Stomach smooth muscle (tissue), 2 donors: ENCODE measurements around the gene TMCC1.
A peak's percentile ranks its signal among the peaks of the same experiment; 100 is the strongest.

Experiments used
- H3K27ac ChIP-seq: one replicate; pipeline ENCODE4 v1.7.0; 2013; ENCODE audit warnings: mild to moderate bottlenecking, low read length, inconsistent platforms
- H3K27me3 ChIP-seq, 2 donors: one replicate each; pipeline ENCODE4 v1.7.0; 2013; ENCODE audit warnings: low read length in 2 of 2; ENCODE audit not compliant: insufficient read depth in 2 of 2, control insufficient read depth in 1 of 2
- H3K36me3 ChIP-seq, 2 donors: one replicate each; pipeline ENCODE4 v1.7.0; 2013; ENCODE audit warnings: low read length in 2 of 2; ENCODE audit not compliant: control insufficient read depth in 2 of 2, insufficient read depth in 2 of 2
- H3K4me1 ChIP-seq: one replicate; pipeline ENCODE4 v1.7.0; 2013; ENCODE audit warnings: low read length; ENCODE audit not compliant: control insufficient read depth, insufficient read depth
- H3K4me3 ChIP-seq, 2 donors: one replicate each; pipeline ENCODE4 v1.7.0; 2013; ENCODE audit warnings: low read length in 2 of 2
- H3K9ac ChIP-seq, 2 donors: one replicate each; pipeline ENCODE4 v1.7.0; 2013; ENCODE audit warnings: low read length in 2 of 2, mild to moderate bottlenecking in 1 of 2
- H3K9me3 ChIP-seq, 2 donors: one replicate each; pipeline ENCODE4 v1.7.0; 2013; ENCODE audit warnings: low read length in 2 of 2; ENCODE audit not compliant: control insufficient read depth in 2 of 2
- donor health status: healthy.
- donor health status: Pancreatic carcinoma.

The TMCC1 gene

GRCh38 chr3:129812589-129812988 lies 80.9 kb downstream of the TMCC1 start:
- H3K27ac ChIP-seq = no peak overlapping the region
- H3K27me3 ChIP-seq = no peaks in the 10 kb centered on the region
- no peaks in the 10 kb centered on the region for H3K36me3 ChIP-seq
- no peaks in the 10 kb centered on the region for H3K4me1 ChIP-seq
- H3K4me3 ChIP-seq = no peak overlapping the region
- no peaks in the 10 kb centered on the region for H3K9me3 ChIP-seq
- no peak overlapping the region for H3K9ac ChIP-seq

DNA sequence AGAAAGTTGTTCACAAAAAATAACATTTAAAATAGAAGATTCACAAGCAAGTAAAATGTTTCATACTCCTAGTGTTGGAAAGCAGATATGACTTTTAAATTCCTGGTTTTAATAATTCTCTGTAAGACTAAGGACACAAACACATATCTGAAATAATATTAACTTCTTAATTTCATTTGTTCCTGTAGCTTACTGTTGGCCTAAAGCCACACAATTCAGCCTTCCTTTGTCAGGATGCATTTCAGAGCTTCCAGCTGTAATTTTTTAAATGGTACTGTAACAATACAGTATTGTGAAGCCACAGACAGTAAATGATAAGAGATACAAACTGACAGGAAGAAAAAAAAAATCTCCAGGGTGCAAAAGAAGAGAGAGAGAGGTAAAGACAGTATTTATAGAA lies 84.2 kb downstream of the TMCC1 start:
- H3K36me3 ChIP-seq = no peaks in the 10 kb centered on the region
- no peaks in the 10 kb centered on the region for H3K27me3 ChIP-seq
- no peaks in the 10 kb centered on the region for H3K4me1 ChIP-seq
- no peak overlapping the region for H3K27ac ChIP-seq
- no peaks in the 10 kb centered on the region for H3K9me3 ChIP-seq
- H3K9ac ChIP-seq = no peak overlapping the region
- no peak overlapping the region for H3K4me3 ChIP-seq

DNA sequence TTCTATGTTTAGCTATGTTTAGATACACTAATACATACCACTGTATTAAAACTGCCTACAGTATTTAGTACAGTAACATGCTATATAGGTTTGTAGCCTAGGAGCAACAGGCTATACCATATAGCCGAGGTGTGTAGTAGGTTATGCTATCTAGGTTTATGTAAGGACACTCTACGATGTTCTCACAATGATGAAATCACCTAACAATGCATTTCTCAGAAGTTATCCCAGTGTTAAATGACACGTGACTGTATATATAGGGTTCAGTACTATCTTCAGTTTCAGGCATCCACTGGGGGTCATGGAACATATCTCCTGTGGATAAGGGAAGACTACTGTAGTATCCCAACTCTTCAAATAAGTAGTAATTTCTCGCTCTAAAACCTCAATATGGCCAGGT lies 97.4 kb downstream of the TMCC1 start:
- Histone ChIP-seq H3K36me3 (no peaks in the 10 kb centered on the region), H3K27ac (no peak overlapping the region), H3K9me3 (no peaks in the 10 kb centered on the region), H3K4me3 (no peak overlapping the region), H3K9ac (no peak overlapping the region), H3K27me3 (no peaks in the 10 kb centered on the region), H3K4me1 (peaks cover 8% of the 10 kb centered on the region)

DNA sequence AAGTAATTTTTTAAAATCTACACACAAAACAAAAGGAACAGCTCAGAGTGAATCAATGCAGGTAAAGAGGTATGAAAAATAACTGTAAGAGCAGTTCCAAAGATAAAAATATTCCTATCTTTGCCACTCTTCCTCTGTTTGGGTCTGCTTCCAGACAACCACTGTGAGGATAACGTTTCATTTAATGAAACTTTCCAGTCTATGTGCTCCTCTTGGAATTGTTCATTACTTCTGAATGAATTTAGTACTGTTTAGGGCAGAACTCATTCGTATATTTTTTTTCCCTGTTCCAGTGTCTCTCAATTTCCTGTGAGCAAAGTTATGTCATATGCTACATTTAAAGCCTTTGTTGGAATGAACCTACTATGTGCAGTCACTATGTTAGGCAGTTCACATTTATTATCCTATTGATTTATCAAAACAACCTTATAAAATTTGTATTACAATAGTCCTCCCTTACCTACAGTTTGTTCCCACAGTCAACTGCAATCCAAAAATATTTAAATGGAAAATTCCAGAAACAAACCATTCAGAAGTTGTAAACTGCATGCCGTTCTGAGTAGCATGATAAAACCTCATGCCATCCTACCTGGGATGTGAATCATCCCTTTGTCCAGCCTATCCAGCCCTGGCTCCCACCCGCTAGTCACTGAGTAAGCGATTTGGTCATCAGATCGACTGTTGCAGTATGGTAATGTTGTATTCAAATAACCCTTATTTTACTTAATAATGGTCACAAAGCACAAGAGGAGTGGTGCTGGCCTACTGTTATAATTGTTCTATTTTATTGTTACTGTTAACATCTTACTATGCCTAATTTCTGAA lies 98.1 kb downstream of the TMCC1 start:
- H3K27ac ChIP-seq = no peak overlapping the region
- H3K4me1 ChIP-seq = peaks cover 8% of the 10 kb centered on the region
- no peak overlapping the region for H3K9ac ChIP-seq
- no peaks in the 10 kb centered on the region for H3K9me3 ChIP-seq
- H3K4me3 ChIP-seq = no peak overlapping the region
- H3K27me3 ChIP-seq = no peaks in the 10 kb centered on the region
- no peaks in the 10 kb centered on the region for H3K36me3 ChIP-seq

DNA sequence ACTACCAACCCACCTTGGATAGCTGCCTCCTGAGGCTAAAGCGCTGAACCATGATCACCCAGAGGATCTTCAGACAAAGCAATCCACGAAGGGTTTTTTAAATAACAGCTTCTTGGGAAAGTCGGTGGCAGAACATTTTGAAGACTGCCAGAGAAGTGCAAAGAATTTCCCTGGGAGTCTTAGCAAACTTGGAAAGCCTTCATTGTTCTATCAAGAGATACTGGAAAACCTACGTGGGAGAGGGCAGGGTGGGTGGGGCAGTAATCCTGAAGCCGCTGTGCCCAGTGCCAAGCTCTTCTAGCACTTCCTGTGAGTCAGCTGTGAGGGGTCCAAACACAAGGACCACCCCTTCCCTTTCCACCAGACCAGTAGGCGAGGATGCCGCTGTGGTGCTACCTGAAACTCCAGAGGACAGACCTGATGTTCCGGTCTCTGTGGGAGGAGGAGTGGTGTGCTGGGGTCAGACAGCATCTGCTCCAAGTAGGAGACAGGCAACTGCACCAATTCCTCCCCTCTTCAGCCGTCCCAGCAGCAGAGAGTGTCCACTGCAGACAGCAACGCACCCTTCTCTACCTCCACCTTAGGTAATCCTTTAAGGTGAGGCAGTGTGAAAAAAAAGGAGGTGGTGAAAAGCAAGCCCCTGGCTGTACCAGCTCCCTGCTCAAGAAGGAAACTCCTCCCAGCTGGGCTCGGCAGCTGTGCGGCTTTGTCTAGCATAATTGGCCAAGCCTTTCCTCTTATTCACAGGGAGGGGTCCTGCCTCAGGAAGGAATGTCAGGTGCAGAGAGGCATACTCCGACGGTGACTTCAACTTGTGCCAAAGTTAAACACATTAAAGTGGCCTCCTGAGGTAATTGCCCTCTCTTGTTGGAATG lies 99.0 kb downstream of the TMCC1 start:
- Histone ChIP-seq H3K9me3 (no peaks in the 10 kb centered on the region), H3K27me3 (no peaks in the 10 kb centered on the region), H3K27ac (no peak overlapping the region), H3K36me3 (no peaks in the 10 kb centered on the region), H3K4me3 (peak overlapping the region in 1 of 2 donors; percentile 40), H3K4me1 (peaks cover 8% of the 10 kb centered on the region), H3K9ac (peak overlapping the region; percentile 36 to 46)

- Histone ChIP-seq H3K9ac (peak overlapping the region; percentile 36 to 46), H3K4me3 (peak overlapping the region in 1 of 2 donors; percentile 29), H3K27ac (no peak overlapping the region)
Measured at GRCh38 chr3:129793942-129794310, 99.6 kb downstream of the TMCC1 start.

GRCh38 chr3:129793319-129793718 lies 100.2 kb downstream of the TMCC1 start:
- Histone ChIP-seq H3K9me3 (no peaks in the 10 kb centered on the region), H3K27me3 (no peaks in the 10 kb centered on the region), H3K27ac (no peak overlapping the region), H3K4me1 (peaks cover 8% of the 10 kb centered on the region), H3K9ac (no peak overlapping the region), H3K4me3 (no peak overlapping the region), H3K36me3 (no peaks in the 10 kb centered on the region)

More at GRCh38 chr3:129793942-129794310, 99.6 kb downstream of the TMCC1 start:
- no peaks in the 10 kb centered on the region for H3K27me3 ChIP-seq
- H3K36me3 ChIP-seq = no peaks in the 10 kb centered on the region
- H3K4me1 ChIP-seq = peaks cover 8% of the 10 kb centered on the region
- no peaks in the 10 kb centered on the region for H3K9me3 ChIP-seq

- no peaks in the 10 kb centered on the region for H3K36me3 ChIP-seq
- H3K9me3 ChIP-seq = no peaks in the 10 kb centered on the region
- H3K4me3 ChIP-seq = no peak overlapping the region
- H3K9ac ChIP-seq = no peak overlapping the region
- H3K4me1 ChIP-seq = no peaks in the 10 kb centered on the region
- no peak overlapping the region for H3K27ac ChIP-seq
- no peaks in the 10 kb centered on the region for H3K27me3 ChIP-seq
Measured at GRCh38 chr3:129783470-129783869, 110.0 kb downstream of the TMCC1 start.

- Histone ChIP-seq H3K4me1 (no peaks in the 10 kb centered on the region), H3K36me3 (no peaks in the 10 kb centered on the region), H3K27ac (no peak overlapping the region), H3K9me3 (no peaks in the 10 kb centered on the region), H3K4me3 (no peak overlapping the region), H3K9ac (no peak overlapping the region), H3K27me3 (no peaks in the 10 kb centered on the region)
Measured at GRCh38 chr3:129778871-129779270, 114.6 kb downstream of the TMCC1 start.

GRCh38 chr3:129777806-129778205 lies 115.7 kb downstream of the TMCC1 start:
- Histone ChIP-seq H3K4me1 (no peaks in the 10 kb centered on the region), H3K9me3 (no peaks in the 10 kb centered on the region), H3K27ac (no peak overlapping the region), H3K36me3 (no peaks in the 10 kb centered on the region), H3K9ac (no peak overlapping the region), H3K4me3 (no peak overlapping the region), H3K27me3 (no peaks in the 10 kb centered on the region)

- no peak overlapping the region for H3K27ac ChIP-seq
- H3K4me3 ChIP-seq = no peak overlapping the region
- H3K9me3 ChIP-seq = no peaks in the 10 kb centered on the region
- H3K36me3 ChIP-seq = no peaks in the 10 kb centered on the region
- no peak overlapping the region for H3K9ac ChIP-seq
- no peaks in the 10 kb centered on the region for H3K4me1 ChIP-seq
- no peaks in the 10 kb centered on the region for H3K27me3 ChIP-seq
Measured at GRCh38 chr3:129775870-129776269, 117.6 kb downstream of the TMCC1 start.
